Peyer's patch (tissue), 4 donors: ENCODE data around the gene ACTR5.

Source experiments
- POLR2A ChIP-seq, 2 donors: fragments of 450-650 bp; IDR thresholded peaks; one replicate each; pipeline ENCODE4 v1.5.1; 2017; ENCODE audit warnings: antibody characterized with exemption in 2 of 2, mild to moderate bottlenecking in 2 of 2, moderate library complexity in 2 of 2
- TF ChIP-seq, protein P1 (sequence below), 6 experiments: fragments of 450-650 bp in 4 of 6; fragments of 200-600 bp in 2 of 6; sonication (generic) in 1 of 6; IDR thresholded peaks; one replicate each; pipeline ENCODE4 v1.5.1; 2017 to 2019; ENCODE audit warnings: antibody characterized with exemption in 6 of 6, mild to moderate bottlenecking in 3 of 6, moderate library complexity in 1 of 6

DNA sequence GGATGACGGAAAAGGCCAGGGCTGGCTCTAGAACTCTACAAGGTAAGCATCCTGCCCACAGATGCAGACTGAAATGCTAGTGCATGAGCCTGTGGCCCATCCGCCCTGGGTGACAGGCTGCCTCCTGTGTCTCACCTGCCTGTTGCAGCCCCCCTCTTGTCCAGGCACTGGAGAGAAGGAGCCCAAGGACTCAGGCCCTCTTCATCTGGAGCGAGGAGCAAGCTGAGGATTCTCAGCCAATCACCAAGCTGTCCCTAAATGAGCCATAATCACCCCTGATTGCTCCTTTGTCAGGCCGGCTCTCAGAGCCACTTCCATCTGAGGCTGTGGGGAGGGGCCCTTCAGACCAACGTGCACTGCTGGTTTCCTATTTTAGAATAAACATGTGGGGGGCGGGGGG is 34.0 kb upstream of the ACTR5 start:
- TF ChIP-seq, protein P1, sequence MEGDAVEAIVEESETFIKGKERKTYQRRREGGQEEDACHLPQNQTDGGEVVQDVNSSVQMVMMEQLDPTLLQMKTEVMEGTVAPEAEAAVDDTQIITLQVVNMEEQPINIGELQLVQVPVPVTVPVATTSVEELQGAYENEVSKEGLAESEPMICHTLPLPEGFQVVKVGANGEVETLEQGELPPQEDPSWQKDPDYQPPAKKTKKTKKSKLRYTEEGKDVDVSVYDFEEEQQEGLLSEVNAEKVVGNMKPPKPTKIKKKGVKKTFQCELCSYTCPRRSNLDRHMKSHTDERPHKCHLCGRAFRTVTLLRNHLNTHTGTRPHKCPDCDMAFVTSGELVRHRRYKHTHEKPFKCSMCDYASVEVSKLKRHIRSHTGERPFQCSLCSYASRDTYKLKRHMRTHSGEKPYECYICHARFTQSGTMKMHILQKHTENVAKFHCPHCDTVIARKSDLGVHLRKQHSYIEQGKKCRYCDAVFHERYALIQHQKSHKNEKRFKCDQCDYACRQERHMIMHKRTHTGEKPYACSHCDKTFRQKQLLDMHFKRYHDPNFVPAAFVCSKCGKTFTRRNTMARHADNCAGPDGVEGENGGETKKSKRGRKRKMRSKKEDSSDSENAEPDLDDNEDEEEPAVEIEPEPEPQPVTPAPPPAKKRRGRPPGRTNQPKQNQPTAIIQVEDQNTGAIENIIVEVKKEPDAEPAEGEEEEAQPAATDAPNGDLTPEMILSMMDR (IDR thresholded peaks at IDR 0.05) = no peak
- TF ChIP-seq POLR2A (IDR thresholded peaks at IDR 0.05) = no peak
